Activated B cell treated with CpG ODN at 0.5 μM for 24 hours (primary cell): ENCODE results near the gene RASA3. TPM values are rescaled to one million over a fixed set of nuclear protein-coding genes. Genes with fewer than 3 reads are reported as not detected.

Experiments used
- ATAC-seq: fragments of 200-7000 bp; cut with Tn5 transposase; one replicate; pipeline ENCODE4 v1.10.0; 2021; ENCODE audit warnings: low read depth, mild to moderate bottlenecking, moderate library complexity
- CTCF ChIA-PET: fragments of 350-600 bp; sonication (Branson Sonifier 250); formaldehyde crosslinking; loops from one replicate; lab custom pipeline; 2021; ENCODE audit warnings: antibody characterized with exemption; lab: Charles Lee
- POLR2A ChIA-PET: fragments of 350-600 bp; sonication (Branson Sonifier 250); formaldehyde crosslinking; loops from one replicate; lab custom pipeline; 2021; ENCODE audit warnings: antibody characterized with exemption; lab: Charles Lee
- DNase-seq: peaks from one replicate; pipeline ENCODE4 v3.0.0; 2022
- H3K27ac Mint-ChIP-seq: one replicate; pipeline ENCODE4 v1.8.0; 2020; ENCODE audit warnings: mixed read lengths
- H3K27me3 Mint-ChIP-seq: one replicate; pipeline ENCODE4 v1.8.0; 2021; ENCODE audit warnings: mixed read lengths
- H3K36me3 Mint-ChIP-seq: one replicate; pipeline ENCODE4 v1.8.0; 2021; ENCODE audit warnings: low read depth, mixed read lengths
- H3K4me1 Mint-ChIP-seq: one replicate; pipeline ENCODE4 v1.8.0; 2021; ENCODE audit warnings: mixed read lengths
- H3K4me3 Mint-ChIP-seq: one replicate; pipeline ENCODE4 v1.8.0; 2020; ENCODE audit warnings: mild to moderate bottlenecking, mixed read lengths
- H3K9me3 Mint-ChIP-seq: one replicate; pipeline ENCODE4 v1.8.0; 2020; ENCODE audit warnings: mixed read lengths
- intact Hi-C: fragments of 100-400 bp; cut with micrococcal nuclease; formaldehyde crosslinking; loops from one replicate; pipeline ENCODE4 v1.15.1; 2024
- total RNA-seq: library from RNA; stranded (reverse); gene quantifications from 2 replicates; pipeline ENCODE4 v1.2.3, GENCODE V29; 2022
- TF ChIP-seq, protein P1 (sequence below): fragments of 200-600 bp; IDR thresholded peaks from one replicate; pipeline ENCODE4 v1.8.0; 2022; ENCODE audit warnings: antibody characterized with exemption, mild to moderate bottlenecking

Gene RASA3
- total RNA-seq, 1 donor from 2014 or later = 20.4 TPM

DNA sequence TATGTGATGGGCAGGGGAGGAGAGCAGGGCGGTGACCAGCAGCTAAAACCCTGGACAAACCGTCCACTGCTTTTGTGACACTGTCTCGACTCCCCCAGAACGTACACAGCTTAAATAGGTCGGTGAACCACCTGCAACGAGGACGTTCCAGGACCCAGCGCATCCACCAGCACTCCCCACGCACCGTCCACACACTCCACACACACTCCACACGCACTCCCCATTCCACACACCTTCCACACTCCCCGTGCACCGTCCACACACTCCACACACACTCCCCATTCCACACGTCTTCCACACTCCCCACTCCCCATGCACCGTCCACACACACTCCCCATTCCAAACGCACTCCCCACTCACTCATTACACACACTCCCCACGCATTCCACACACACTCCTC is 120.3 kb downstream of the RASA3 start:
- TF ChIP-seq, protein P1, sequence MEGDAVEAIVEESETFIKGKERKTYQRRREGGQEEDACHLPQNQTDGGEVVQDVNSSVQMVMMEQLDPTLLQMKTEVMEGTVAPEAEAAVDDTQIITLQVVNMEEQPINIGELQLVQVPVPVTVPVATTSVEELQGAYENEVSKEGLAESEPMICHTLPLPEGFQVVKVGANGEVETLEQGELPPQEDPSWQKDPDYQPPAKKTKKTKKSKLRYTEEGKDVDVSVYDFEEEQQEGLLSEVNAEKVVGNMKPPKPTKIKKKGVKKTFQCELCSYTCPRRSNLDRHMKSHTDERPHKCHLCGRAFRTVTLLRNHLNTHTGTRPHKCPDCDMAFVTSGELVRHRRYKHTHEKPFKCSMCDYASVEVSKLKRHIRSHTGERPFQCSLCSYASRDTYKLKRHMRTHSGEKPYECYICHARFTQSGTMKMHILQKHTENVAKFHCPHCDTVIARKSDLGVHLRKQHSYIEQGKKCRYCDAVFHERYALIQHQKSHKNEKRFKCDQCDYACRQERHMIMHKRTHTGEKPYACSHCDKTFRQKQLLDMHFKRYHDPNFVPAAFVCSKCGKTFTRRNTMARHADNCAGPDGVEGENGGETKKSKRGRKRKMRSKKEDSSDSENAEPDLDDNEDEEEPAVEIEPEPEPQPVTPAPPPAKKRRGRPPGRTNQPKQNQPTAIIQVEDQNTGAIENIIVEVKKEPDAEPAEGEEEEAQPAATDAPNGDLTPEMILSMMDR = no peak
- CTCF ChIA-PET = no interaction called here

DNA sequence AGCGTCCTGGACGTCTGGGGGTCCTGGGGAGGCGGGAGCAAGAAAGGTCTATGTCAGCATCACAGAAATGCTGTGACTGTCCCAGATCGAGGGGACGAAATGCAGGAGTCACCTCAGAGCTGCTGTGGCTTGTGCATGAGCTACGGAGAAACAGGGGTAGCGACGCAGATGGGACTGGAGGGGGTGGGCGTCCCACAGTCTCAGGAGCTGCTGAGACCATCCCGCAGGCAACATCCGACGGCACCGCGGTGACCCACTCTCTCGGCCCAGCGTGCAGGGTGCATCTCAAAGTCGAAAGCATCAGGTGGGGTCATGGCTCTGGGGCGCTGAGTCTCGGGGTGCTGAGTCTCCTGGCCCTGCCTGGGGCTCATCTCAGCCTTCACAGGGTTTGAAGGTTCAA is 121.2 kb downstream of the RASA3 start:
- no peak for DNase-seq

More for the DNA sequence above, 120.3 kb downstream of the RASA3 start:
- Mint-ChIP-seq H3K4me1 (no peaks in the 10 kb centered on the region), H3K27me3 (no peaks in the 10 kb centered on the region), H3K36me3 (peaks cover 37% of the 10 kb centered on the region), H3K9me3 (no peaks in the 10 kb centered on the region), H3K4me3 (no peak overlapping the region), H3K27ac (no peak overlapping the region)
- POLR2A ChIA-PET = no interaction called here
- DNase-seq = no peak
- intact Hi-C loops = no loop called here
- no peak for ATAC-seq

DNA sequence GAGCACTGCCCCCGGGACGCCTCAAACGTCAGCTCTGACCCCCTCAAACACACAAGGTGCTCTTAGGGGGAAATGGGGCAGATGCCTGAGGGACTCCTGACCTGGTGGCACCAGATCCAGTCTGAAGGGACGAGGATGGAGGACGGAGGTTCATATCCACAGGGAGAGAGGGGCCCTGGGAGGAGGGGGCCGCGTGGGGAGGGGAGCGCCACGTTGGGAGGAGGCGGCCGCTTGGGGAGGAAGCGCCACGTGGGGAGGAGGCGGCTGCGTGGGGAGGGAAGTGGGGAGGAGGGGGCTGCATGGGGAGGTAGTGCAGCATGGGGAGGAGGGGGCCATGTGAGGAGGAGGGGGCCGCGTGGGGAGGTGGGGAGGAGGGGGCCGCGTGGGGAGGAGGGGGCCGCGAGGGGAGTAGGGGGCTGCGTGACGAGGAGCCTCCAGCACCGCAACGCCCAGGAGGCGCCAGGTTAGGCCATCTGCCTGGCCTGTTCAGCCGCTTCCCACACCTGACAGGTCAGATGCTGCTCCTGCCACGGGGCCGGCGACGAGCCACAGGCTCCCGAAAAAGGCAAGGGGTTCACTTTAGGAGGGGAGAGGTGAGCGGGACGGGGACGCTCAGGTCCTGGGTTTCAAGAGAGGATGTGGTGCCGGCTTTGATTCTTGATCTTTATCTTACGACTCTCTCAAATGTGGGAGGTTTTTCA is 121.9 kb downstream of the RASA3 start:
- H3K27ac Mint-ChIP-seq = no peak overlapping the region

More for the DNA sequence above, 121.2 kb downstream of the RASA3 start:
- intact Hi-C loops = no loop called here
- no peak overlapping the region for H3K4me3 Mint-ChIP-seq
- no peaks in the 10 kb centered on the region for H3K9me3 Mint-ChIP-seq
- TF ChIP-seq, protein P1 = no peak
- no peaks in the 10 kb centered on the region for H3K4me1 Mint-ChIP-seq
- H3K36me3 Mint-ChIP-seq = peaks cover 28% of the 10 kb centered on the region
- POLR2A ChIA-PET = no interaction called here
- ATAC-seq = no peak
- CTCF ChIA-PET = no interaction called here
- no peak overlapping the region for H3K27ac Mint-ChIP-seq
- H3K27me3 Mint-ChIP-seq = no peaks in the 10 kb centered on the region

DNA sequence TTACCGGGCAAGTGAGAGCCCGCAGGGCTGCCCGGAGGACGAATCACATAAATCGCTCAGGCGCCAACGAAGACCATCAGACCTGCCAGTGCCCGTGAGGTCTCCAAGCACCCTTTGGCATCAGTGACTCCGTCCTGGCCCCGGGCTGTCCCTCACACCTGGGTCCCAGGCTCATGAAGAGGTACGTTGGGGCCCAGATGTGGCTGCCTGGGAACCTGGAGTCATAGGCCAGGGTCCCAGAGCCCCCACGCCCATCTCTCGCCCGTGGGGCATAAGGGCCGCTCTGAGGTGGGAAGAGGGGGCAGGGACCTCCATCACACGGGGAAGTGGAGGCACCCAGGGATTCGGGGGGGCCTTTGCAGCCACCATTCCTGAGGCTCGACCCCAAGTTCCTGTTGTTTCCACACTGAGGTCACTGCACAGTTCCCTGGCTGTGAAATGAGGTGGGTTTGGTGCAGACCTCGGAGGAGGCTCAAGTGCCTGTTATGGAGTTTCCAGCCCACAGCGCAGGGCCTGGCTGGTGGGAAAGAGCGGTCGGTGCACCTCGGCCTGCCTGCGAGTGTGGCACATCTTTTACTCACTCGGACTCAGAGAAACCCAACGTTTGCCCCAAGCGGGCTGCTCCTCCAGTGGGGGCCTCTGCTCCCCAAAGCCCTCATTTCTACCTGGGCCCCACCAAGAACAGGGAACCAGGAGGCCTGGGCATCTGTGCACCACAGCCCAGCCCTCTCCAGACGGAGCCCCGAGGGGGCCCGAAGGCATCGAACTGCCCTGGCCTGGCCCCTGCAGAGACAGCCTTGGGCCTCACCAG is 122.6 kb downstream of the RASA3 start:
- no peaks in the 10 kb centered on the region for H3K4me1 Mint-ChIP-seq
- H3K4me3 Mint-ChIP-seq = no peak overlapping the region
- POLR2A ChIA-PET = no interaction called here
- CTCF ChIA-PET = no interaction called here
- no peak for DNase-seq
- intact Hi-C loops = no loop called here
- TF ChIP-seq, protein P1 = no peak
- no peaks in the 10 kb centered on the region for H3K27me3 Mint-ChIP-seq
- no peak for ATAC-seq
- H3K36me3 Mint-ChIP-seq = peaks cover 21% of the 10 kb centered on the region
- no peaks in the 10 kb centered on the region for H3K9me3 Mint-ChIP-seq
- no peak overlapping the region for H3K27ac Mint-ChIP-seq

More for the DNA sequence above, 121.9 kb downstream of the RASA3 start:
- DNase-seq (no peak), ATAC-seq (no peak)
- Mint-ChIP-seq H3K9me3 (no peaks in the 10 kb centered on the region), H3K4me1 (no peaks in the 10 kb centered on the region), H3K4me3 (no peak overlapping the region), H3K36me3 (peaks cover 23% of the 10 kb centered on the region), H3K27me3 (no peaks in the 10 kb centered on the region)
- ChIA-PET CTCF (no interaction called here), POLR2A (no interaction called here)
- intact Hi-C loops = no loop called here
- TF ChIP-seq, protein P1 = no peak

DNA sequence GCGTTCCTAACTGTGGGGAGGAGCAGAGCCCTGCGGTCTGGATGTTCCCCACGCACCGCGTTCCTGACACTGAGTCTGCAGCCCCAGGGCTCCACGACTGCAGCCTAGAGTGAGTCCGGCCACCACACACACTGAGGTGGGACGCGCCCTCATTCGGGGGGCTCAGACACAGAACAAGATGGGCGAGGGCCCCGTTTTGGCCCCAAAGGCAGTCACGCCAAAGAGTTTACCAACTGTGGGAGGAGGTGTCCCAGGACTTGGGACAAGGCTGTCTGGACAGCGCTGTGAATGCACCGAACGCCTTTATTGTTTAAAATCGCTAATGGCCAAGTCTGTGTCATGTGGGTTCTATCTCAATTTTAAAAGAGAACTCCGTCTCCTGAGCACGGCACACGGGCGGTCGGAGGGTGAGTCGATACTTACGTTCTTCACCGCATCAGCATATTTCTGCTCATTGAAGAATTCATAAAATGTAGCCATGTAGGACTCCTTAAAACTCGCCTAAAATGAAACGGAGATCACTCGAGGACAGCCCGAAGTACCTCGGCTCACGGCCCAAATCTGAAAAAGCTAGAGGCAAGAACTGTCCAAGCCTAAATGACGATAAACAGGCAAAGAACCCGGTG is 123.3 kb downstream of the RASA3 start:
- no peaks in the 10 kb centered on the region for H3K4me1 Mint-ChIP-seq
- ATAC-seq (no peak), DNase-seq (peak; percentile 1)
- POLR2A ChIA-PET = no interaction called here
- TF ChIP-seq, protein P1 = no peak
- intact Hi-C loops = no loop called here
- no peaks in the 10 kb centered on the region for H3K9me3 Mint-ChIP-seq
- H3K27me3 Mint-ChIP-seq = no peaks in the 10 kb centered on the region
- no peak overlapping the region for H3K4me3 Mint-ChIP-seq
- H3K36me3 Mint-ChIP-seq = peaks cover 26% of the 10 kb centered on the region
- CTCF ChIA-PET = no interaction called here
- no peak overlapping the region for H3K27ac Mint-ChIP-seq
